A549 treated with dexamethasone at 1 μM for 4 hours (cell line): ENCODE results near the gene SEPTIN11. TPM values are rescaled to one million over a fixed set of nuclear protein-coding genes. Genes with fewer than 3 reads are reported as not detected.

Source experiments
- total RNA-seq: library from RNA; stranded (reverse); fragments of 200-300 nt; extraction: Qiagen RNA extraction; gene quantifications from 5 replicates; pipeline ENCODE4 v1.2.3, GENCODE V29; 2022

The SEPTIN11 gene
- total RNA-seq: 32.4 to 51.3 TPM (median 45.6 TPM) in 5 replicates

GRCh38 chr4:76949276-76950051, at the start of gene SEPTIN11:
Gene SEPTIN11 (plus strand): TSS chr4:76949752. CDS start chr4:76949904, 152 bp downstream.

Other genes with a start within 250 kb of the SEPTIN11 start
- 0.02 to 0.06 TPM (median 0.04 TPM) in 4 of 5 replicates, not detected in the other for gene SOWAHB, start 51.6 kb upstream of the SEPTIN11 start, total RNA-seq
- 66.5 to 79.5 TPM (median 74.9 TPM) in 5 replicates for gene CCNI, start 126.2 kb downstream of the SEPTIN11 start, total RNA-seq
- gene CCNG2, start 207.5 kb downstream of the SEPTIN11 start, total RNA-seq: 3.3 to 5.2 TPM (median 3.8 TPM) in 5 replicates